Measurements from ENCODE around the gene SH3YL1. TPM values are rescaled to one million over a fixed set of nuclear protein-coding genes. Genes with fewer than 3 reads are reported as not detected.

The SH3YL1 gene
- total RNA-seq, 1 experiment from 2014 or later: 33.0 TPM

DNA sequence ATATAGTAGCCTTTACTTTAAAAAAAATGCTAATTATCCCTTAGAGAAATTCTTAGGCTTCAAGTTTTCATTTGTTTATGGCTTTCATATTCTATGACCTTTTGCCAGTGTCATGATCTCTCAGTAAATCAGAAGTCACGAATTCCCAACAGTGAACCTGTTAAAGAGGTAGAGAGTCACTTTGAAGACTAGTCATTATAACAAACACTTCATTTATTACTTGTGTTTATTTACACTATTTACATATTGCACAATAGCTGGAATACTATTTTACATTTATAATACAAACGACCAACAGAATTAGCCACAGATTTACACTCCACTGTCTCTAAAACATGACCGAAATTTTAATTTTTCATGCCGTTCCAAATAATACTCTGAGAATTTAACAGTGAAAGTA lies 15.5 kb upstream of the SH3YL1 start:
- no peak for DNase-seq (ENCODE audit: low spot score)
- no peaks in the 10 kb centered on the region for H3K27me3 ChIP-seq (replicated peaks; ENCODE audit: insufficient read depth, low read depth, low read length, poor library complexity)
- no peak overlapping the region for H3K4me3 ChIP-seq (ENCODE audit: low read depth, low read length, poor library complexity, severe bottlenecking)
- no TSS peak for BruUV-seq (replicated peaks)
- ChIA-PET CTCF (no interaction called here), POLR2A (ENCODE audit: low non-redundant PET) (no interaction called here)
- H3K4me1 ChIP-seq (ENCODE audit: insufficient read depth, low read length, poor library complexity, severe bottlenecking): no peaks in the 10 kb centered on the region
- no peaks in the 10 kb centered on the region for H3K9me3 ChIP-seq (ENCODE audit: low read depth, low read length, poor library complexity, severe bottlenecking)
- H3K27ac ChIP-seq (ENCODE audit: low read depth, low read length, poor library complexity, severe bottlenecking): no peak overlapping the region
- peaks cover 66% of the 10 kb centered on the region for H3K36me3 ChIP-seq (ENCODE audit: insufficient read depth, low read length, poor library complexity, severe bottlenecking)
- TF ChIP-seq, protein P1, sequence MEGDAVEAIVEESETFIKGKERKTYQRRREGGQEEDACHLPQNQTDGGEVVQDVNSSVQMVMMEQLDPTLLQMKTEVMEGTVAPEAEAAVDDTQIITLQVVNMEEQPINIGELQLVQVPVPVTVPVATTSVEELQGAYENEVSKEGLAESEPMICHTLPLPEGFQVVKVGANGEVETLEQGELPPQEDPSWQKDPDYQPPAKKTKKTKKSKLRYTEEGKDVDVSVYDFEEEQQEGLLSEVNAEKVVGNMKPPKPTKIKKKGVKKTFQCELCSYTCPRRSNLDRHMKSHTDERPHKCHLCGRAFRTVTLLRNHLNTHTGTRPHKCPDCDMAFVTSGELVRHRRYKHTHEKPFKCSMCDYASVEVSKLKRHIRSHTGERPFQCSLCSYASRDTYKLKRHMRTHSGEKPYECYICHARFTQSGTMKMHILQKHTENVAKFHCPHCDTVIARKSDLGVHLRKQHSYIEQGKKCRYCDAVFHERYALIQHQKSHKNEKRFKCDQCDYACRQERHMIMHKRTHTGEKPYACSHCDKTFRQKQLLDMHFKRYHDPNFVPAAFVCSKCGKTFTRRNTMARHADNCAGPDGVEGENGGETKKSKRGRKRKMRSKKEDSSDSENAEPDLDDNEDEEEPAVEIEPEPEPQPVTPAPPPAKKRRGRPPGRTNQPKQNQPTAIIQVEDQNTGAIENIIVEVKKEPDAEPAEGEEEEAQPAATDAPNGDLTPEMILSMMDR (conservative IDR thresholded peaks at IDR 0.05; ENCODE audit: low read depth, low read length): no peak
- TF ChIP-seq EZH2 (IDR thresholded peaks at IDR 0.05; ENCODE audit: borderline replicate concordance, low read depth, low read length, poor library complexity, severe bottlenecking): no peak
- intact Hi-C loops (cut with micrococcal nuclease; ENCODE audit: unreplicated experiment): no loop called here

DNA sequence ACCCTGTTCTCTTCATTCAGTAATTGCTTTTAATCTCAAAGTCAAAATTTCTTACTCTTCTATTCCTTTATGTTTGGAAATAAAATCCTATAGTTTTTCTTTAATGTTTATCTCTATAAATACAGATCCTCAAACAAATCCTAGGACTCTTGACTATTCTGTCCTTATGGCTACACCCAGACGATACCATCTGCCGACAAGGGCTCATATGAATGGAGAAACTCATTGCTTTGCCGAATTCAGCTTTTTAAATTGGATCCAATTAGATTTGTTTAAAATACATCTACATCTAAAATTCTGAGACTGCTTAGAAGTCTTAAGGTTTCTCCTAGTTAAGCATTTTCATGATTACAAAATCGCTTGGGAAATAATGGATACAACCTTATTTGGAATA lies 15.1 kb upstream of the SH3YL1 start:
- Histone ChIP-seq H3K4me1 (ENCODE audit: insufficient read depth, low read length, poor library complexity, severe bottlenecking) (no peaks in the 10 kb centered on the region), H3K9me3 (ENCODE audit: low read depth, low read length, poor library complexity, severe bottlenecking) (no peaks in the 10 kb centered on the region), H3K27me3 (replicated peaks; ENCODE audit: insufficient read depth, low read depth, low read length, poor library complexity) (no peaks in the 10 kb centered on the region), H3K27ac (ENCODE audit: low read depth, low read length, poor library complexity, severe bottlenecking) (no peak overlapping the region), H3K36me3 (ENCODE audit: insufficient read depth, low read length, poor library complexity, severe bottlenecking) (peaks cover 70% of the 10 kb centered on the region), H3K4me3 (ENCODE audit: low read depth, low read length, poor library complexity, severe bottlenecking) (no peak overlapping the region)
- no peak for DNase-seq (ENCODE audit: low spot score)
- BruUV-seq (replicated peaks): no TSS peak
- ChIA-PET CTCF (no interaction called here), POLR2A (ENCODE audit: low non-redundant PET) (no interaction called here)
- intact Hi-C loops (cut with micrococcal nuclease; ENCODE audit: unreplicated experiment): no loop called here
- no peak for TF ChIP-seq EZH2 (IDR thresholded peaks at IDR 0.05; ENCODE audit: borderline replicate concordance, low read depth, low read length, poor library complexity, severe bottlenecking)
- TF ChIP-seq, protein P1 (conservative IDR thresholded peaks at IDR 0.05; ENCODE audit: low read depth, low read length): no peak

DNA sequence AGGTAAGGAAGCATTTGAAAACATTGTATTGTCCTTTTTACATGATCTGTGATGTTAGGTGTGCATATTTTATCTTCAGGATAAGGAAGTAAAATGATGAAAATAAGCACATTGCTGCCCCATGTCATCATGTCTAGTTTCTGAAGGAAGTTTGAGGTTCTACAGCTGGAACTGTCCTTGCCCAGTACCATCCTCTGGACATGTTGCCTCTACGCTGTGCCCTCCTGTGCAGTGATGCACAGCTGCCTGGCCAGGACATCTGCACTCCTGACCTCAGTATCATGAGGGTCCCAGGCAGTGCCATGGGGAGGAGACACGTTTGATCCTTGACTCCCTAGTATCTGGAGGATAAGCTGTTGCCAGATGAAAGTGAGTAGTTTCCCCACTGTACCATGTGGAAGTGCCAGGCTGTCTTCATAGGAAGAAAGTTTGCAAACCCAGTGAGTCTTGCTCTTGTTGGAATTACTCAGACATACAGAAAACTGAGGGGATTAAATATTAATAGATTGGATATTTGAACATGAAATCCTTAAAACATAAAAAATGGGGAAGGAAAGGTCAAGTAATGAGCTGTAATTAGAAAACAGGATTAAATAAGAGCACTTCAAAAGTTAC lies 14.6 kb upstream of the SH3YL1 start:
- POLR2A ChIA-PET (ENCODE audit: low non-redundant PET): no interaction called here
- CTCF ChIA-PET: no interaction called here
- no TSS peak for BruUV-seq (replicated peaks)
- Histone ChIP-seq H3K27me3 (replicated peaks; ENCODE audit: insufficient read depth, low read depth, low read length, poor library complexity) (no peaks in the 10 kb centered on the region), H3K9me3 (ENCODE audit: low read depth, low read length, poor library complexity, severe bottlenecking) (no peaks in the 10 kb centered on the region), H3K36me3 (ENCODE audit: insufficient read depth, low read length, poor library complexity, severe bottlenecking) (peaks cover 75% of the 10 kb centered on the region), H3K27ac (ENCODE audit: low read depth, low read length, poor library complexity, severe bottlenecking) (no peak overlapping the region), H3K4me3 (ENCODE audit: low read depth, low read length, poor library complexity, severe bottlenecking) (no peak overlapping the region), H3K4me1 (ENCODE audit: insufficient read depth, low read length, poor library complexity, severe bottlenecking) (no peaks in the 10 kb centered on the region)
- DNase-seq (ENCODE audit: low spot score): no peak
- TF ChIP-seq EZH2 (IDR thresholded peaks at IDR 0.05; ENCODE audit: borderline replicate concordance, low read depth, low read length, poor library complexity, severe bottlenecking): no peak
- TF ChIP-seq, protein P1 (conservative IDR thresholded peaks at IDR 0.05; ENCODE audit: low read depth, low read length): no peak
- intact Hi-C loops (cut with micrococcal nuclease; ENCODE audit: unreplicated experiment): no loop called here

All from A673 (cell line).